Muscle of leg (tissue), 16 donors: ENCODE data around the gene ZNF317. TPM values are rescaled to one million over a fixed set of nuclear protein-coding genes. Genes with fewer than 3 reads are reported as not detected.

Experiments
- DNase-seq: peaks from one replicate; pipeline ENCODE4 v3.0.0; 2013
- H3K27ac ChIP-seq: one replicate; pipeline ENCODE4 v1.5.1; 2013; ENCODE audit warnings: mild to moderate bottlenecking, low read length, control low read depth
- H3K27me3 ChIP-seq: one replicate; pipeline ENCODE4 v1.6.1; 2013; ENCODE audit warnings: low read length; ENCODE audit not compliant: control insufficient read depth, insufficient read depth
- H3K36me3 ChIP-seq: one replicate; pipeline ENCODE4 v1.6.1; 2013; ENCODE audit warnings: low read length; ENCODE audit not compliant: control insufficient read depth, insufficient read depth
- H3K4me1 ChIP-seq: one replicate; pipeline ENCODE4 v1.6.1; 2013; ENCODE audit warnings: low read length; ENCODE audit not compliant: control insufficient read depth, insufficient read depth
- H3K4me3 ChIP-seq: one replicate; pipeline ENCODE4 v1.5.1; 2013; ENCODE audit warnings: low read length, control low read depth
- H3K9me3 ChIP-seq: replicated peaks from 2 replicates; pipeline ENCODE4 v1.6.1; 2013; ENCODE audit warnings: low read depth, low read length; ENCODE audit not compliant: control insufficient read depth
- WGBS: methylation state at CpG from one replicate; pipeline ENCODE4 v1.1.5; 2013; ENCODE audit warnings: missing lambda C conversion rate; ENCODE audit not compliant: insufficient coverage; 5-methylcytosine and 5-hydroxymethylcytosine counted together
- long read RNA-seq, 11 donors: transcript quantifications; one replicate each; lab custom pipeline, GENCODE V29; 2026
- polyA plus RNA-seq, 8 donors: library from polyadenylated mRNA; unstranded; fragments of 120-200 nt; gene quantifications; one replicate each; pipeline versions ENCODE4 v1.2.1 to v1.2.3, GENCODE V29; 2013; ENCODE audit warnings: inconsistent platforms in 1 of 8, low replicate concordance in 1 of 8; ENCODE audit not compliant: insufficient read length in 8 of 8, insufficient read depth in 1 of 8
- total RNA-seq: library from RNA; stranded (reverse); fragments of 120-200 nt; gene quantifications from one replicate; pipeline ENCODE4 v1.2.4, GENCODE V29; 2013

The ZNF317 gene
- total RNA-seq = 22.9 TPM
- polyA plus RNA-seq = 10 to 100 TPM; 18.2 to 23.6 (median 19.0) TPM
- long read RNA-seq, donor 1, full-length matches to known transcripts = 1 of 1 reads
- long read RNA-seq, donor 1, partial matches to known transcripts = 0 of 1 reads
- long read RNA-seq, donor 1, other reads (novel, unspliced or antisense) = 0 of 1 reads
- long read RNA-seq, donor 2 = 0 reads
- long read RNA-seq, donor 3, full-length matches to known transcripts = 7 of 7 reads
- long read RNA-seq, donor 3, partial matches to known transcripts = 0 of 7 reads
- long read RNA-seq, donor 3, other reads (novel, unspliced or antisense) = 0 of 7 reads
- long read RNA-seq, donor 4, full-length matches to known transcripts = 4 of 4 reads
- long read RNA-seq, donor 4, partial matches to known transcripts = 0 of 4 reads
- long read RNA-seq, donor 4, other reads (novel, unspliced or antisense) = 0 of 4 reads
- long read RNA-seq, donor 5, full-length matches to known transcripts = 6 of 6 reads
- long read RNA-seq, donor 5, partial matches to known transcripts = 0 of 6 reads
- long read RNA-seq, donor 5, other reads (novel, unspliced or antisense) = 0 of 6 reads
- long read RNA-seq, donor 6, full-length matches to known transcripts = 7 of 7 reads
- long read RNA-seq, donor 6, partial matches to known transcripts = 0 of 7 reads
- long read RNA-seq, donor 6, other reads (novel, unspliced or antisense) = 0 of 7 reads
- long read RNA-seq, donor 7, full-length matches to known transcripts = 1 of 1 reads
- long read RNA-seq, donor 7, partial matches to known transcripts = 0 of 1 reads
- long read RNA-seq, donor 7, other reads (novel, unspliced or antisense) = 0 of 1 reads
- long read RNA-seq, donor 8, full-length matches to known transcripts = 4 of 4 reads
- long read RNA-seq, donor 8, partial matches to known transcripts = 0 of 4 reads
- long read RNA-seq, donor 8, other reads (novel, unspliced or antisense) = 0 of 4 reads
- long read RNA-seq, donor 9, full-length matches to known transcripts = 3 of 3 reads
- long read RNA-seq, donor 9, partial matches to known transcripts = 0 of 3 reads
- long read RNA-seq, donor 9, other reads (novel, unspliced or antisense) = 0 of 3 reads
- long read RNA-seq, donor 10 = 0 reads
- long read RNA-seq, donor 11 = 0 reads

DNA sequence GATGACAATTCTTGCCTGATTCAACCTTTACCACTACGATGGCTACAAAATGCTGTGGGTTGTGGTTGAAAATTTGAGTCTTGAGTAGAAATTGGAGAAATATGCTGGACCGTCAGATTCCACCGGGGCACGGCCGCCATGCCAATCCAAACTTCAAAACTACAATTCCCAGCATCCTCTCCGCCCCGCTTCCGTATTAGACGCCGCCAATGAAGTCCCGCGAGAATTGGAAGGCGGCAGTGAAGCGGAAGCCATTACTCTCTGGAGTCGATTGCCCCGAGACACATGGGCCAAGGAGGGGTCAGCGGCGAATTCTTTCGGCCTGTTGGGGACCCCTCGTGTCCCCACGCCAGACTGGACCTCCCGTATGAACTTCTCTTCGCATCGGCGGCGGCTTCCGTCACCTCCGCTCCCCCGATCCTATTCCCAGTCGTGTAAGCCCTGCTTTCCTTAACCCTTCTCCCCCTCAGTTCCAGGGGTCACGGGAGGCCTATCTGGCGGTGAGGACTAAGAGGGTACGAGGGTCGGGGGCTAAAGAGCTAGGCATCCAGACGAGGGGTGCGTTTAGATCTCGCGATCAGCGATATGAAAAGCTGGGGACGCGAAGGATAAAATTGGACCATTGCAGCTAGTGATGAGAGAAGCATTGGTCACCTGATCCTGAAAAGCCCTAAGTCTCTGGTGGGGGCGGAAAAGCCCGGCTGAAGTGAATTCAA lies at the start of gene ZNF317:
Gene ZNF317 (plus strand): TSS at position 239 of the 716 bp plus-strand sequence. CDS start 15,620 bp downstream, outside the sequence.
- peaks cover 22% of the 10 kb centered on the region for H3K9me3 ChIP-seq
- H3K4me1 ChIP-seq = peaks cover 3% of the 10 kb centered on the region
- DNase-seq = peak; percentile 99
- no peaks in the 10 kb centered on the region for H3K36me3 ChIP-seq
- WGBS = under 1% methylated on average over 29 of the region's 43 CpGs
- H3K4me3 ChIP-seq = peak within 1 kb of the TSS; percentile 92
- H3K27ac ChIP-seq = peak within 1 kb of the TSS; percentile 90
- no peaks in the 10 kb centered on the region for H3K27me3 ChIP-seq

- no peak within 1 kb of the TSS for H3K4me3 ChIP-seq
- DNase-seq = no peak
- no peaks in the 10 kb centered on the region for H3K9me3 ChIP-seq
- whole genome bisulfite sequencing = 90% methylated on average over 2 of the region's 8 CpGs
- no peaks in the 10 kb centered on the region for H3K4me1 ChIP-seq
- no peaks in the 10 kb centered on the region for H3K36me3 ChIP-seq
- H3K27ac ChIP-seq = no peak within 1 kb of the TSS
- H3K27me3 ChIP-seq = no peaks in the 10 kb centered on the region
These were observed 32.8 kb upstream of the ZNF317 start, which contains the start of gene OR7G2 for GRCh38 chr19:9107375-9107774. Gene OR7G2 (minus strand): TSS chr19:9107475. CDS start chr19:9103243, 4,232 bp downstream.

- H3K9me3 ChIP-seq = no peaks in the 10 kb centered on the region
- WGBS = no CpG with 5 or more reads among the region's 2 CpGs
- DNase-seq = no peak
These were observed 30.2 kb upstream of the ZNF317 start for GRCh38 chr19:9109959-9110358.

GRCh38 chr19:9115307-9115813 lies 24.8 kb upstream of the ZNF317 start, which contains the start of gene OR7G1:
Gene OR7G1 (minus strand): TSS chr19:9115763. CDS start chr19:9115763, 0 bp downstream.
- Histone ChIP-seq H3K27ac (no peak within 1 kb of the TSS), H3K4me1 (no peaks in the 10 kb centered on the region), H3K4me3 (no peak within 1 kb of the TSS), H3K27me3 (no peaks in the 10 kb centered on the region), H3K9me3 (no peaks in the 10 kb centered on the region), H3K36me3 (no peaks in the 10 kb centered on the region)
- 80% methylated on average over 1 of the region's 2 CpGs for WGBS
- no peak for DNase-seq

More at GRCh38 chr19:9109959-9110358, 30.2 kb upstream of the ZNF317 start:
- no peaks in the 10 kb centered on the region for H3K36me3 ChIP-seq
- no peaks in the 10 kb centered on the region for H3K4me1 ChIP-seq
- no peaks in the 10 kb centered on the region for H3K27me3 ChIP-seq
- H3K27ac ChIP-seq = no peak overlapping the region
- H3K4me3 ChIP-seq = no peak overlapping the region

DNA sequence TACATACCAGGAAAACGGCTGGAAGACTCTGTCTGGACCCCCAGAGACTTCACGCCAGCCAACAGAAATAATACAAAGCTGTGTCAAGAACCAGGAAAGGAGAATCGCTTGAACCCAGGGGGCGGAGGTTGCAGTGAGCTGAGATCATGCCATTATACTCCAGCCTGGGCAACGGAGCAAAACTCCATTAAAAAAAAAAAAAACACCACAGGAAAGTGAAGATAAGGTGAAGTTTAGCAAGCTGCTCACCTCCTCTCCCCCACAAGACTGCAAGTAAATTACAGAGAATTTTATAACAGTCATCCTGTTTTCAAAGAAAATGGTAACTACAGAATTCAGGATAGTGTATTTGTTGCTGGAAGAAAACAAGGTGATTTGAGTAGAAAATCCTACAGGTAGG lies 23.6 kb upstream of the ZNF317 start:
- no peak overlapping the region for H3K27ac ChIP-seq
- H3K4me3 ChIP-seq = no peak overlapping the region
- no peaks in the 10 kb centered on the region for H3K36me3 ChIP-seq
- WGBS = 73% methylated on average over 3 of the region's 5 CpGs
- H3K9me3 ChIP-seq = peaks cover 2% of the 10 kb centered on the region
- no peaks in the 10 kb centered on the region for H3K4me1 ChIP-seq
- no peak for DNase-seq
- no peaks in the 10 kb centered on the region for H3K27me3 ChIP-seq

DNA sequence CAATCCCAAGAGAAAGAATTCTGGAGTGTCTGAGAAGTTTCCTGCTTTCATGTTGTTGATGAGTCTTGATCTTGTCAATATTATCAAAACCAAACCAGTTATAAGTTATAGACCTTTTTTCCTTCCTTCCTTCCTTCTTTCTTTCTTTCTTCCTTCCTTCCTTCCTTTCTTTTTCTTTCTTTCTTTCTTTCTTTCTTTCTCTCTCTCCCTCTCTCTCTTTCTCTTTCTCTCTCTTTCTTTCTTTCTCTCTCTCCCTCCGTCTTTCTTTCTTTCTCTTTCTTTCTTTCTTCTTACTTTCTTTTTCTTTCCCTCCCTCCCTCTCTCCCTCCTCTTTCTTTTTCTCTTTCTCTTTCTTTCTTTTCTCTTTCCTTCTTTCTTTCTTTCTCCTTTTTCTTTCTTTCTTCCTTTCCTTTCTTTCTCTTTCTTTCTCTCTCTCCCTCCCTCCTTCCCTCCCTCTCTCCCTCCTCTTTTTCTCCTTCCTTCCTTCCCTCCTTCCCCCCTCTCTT lies 13.2 kb upstream of the ZNF317 start, which contains the start of gene OR7G3:
Gene OR7G3 (minus strand): TSS at position 51 of the 506 bp plus-strand sequence. CDS start 0 bp downstream, at position 51.
- Histone ChIP-seq H3K27me3 (no peaks in the 10 kb centered on the region), H3K27ac (no peak within 1 kb of the TSS), H3K4me3 (no peak within 1 kb of the TSS), H3K36me3 (no peaks in the 10 kb centered on the region), H3K4me1 (no peaks in the 10 kb centered on the region), H3K9me3 (no peaks in the 10 kb centered on the region)
- DNase-seq = no peak
- WGBS = 83% methylated on average over 1 of the region's 1 CpG

GRCh38 chr19:9128171-9128570 lies 12.0 kb upstream of the ZNF317 start:
- 60% methylated on average over 1 of the region's 3 CpGs for whole genome bisulfite sequencing

GRCh38 chr19:9130965-9131364 lies 9.2 kb upstream of the ZNF317 start:
- peak; percentile 7 for DNase-seq
- Histone ChIP-seq H3K4me1 (no peaks in the 10 kb centered on the region), H3K36me3 (no peaks in the 10 kb centered on the region), H3K4me3 (no peak overlapping the region), H3K27ac (no peak overlapping the region), H3K27me3 (no peaks in the 10 kb centered on the region), H3K9me3 (no peaks in the 10 kb centered on the region)
- WGBS = no CpG with 5 or more reads among the region's 1 CpG

More at GRCh38 chr19:9128171-9128570, 12.0 kb upstream of the ZNF317 start:
- Histone ChIP-seq H3K9me3 (no peaks in the 10 kb centered on the region), H3K27ac (no peak overlapping the region), H3K4me1 (no peaks in the 10 kb centered on the region), H3K4me3 (no peak overlapping the region), H3K27me3 (no peaks in the 10 kb centered on the region), H3K36me3 (no peaks in the 10 kb centered on the region)
- no peak for DNase-seq

GRCh38 chr19:9132422-9132821 lies 7.8 kb upstream of the ZNF317 start:
- Histone ChIP-seq H3K27me3 (no peaks in the 10 kb centered on the region), H3K27ac (no peak overlapping the region), H3K36me3 (no peaks in the 10 kb centered on the region), H3K9me3 (no peaks in the 10 kb centered on the region), H3K4me3 (no peak overlapping the region), H3K4me1 (no peaks in the 10 kb centered on the region)
- no peak for DNase-seq
- no CpG with 5 or more reads among the region's 5 CpGs for WGBS
